IPS DF 4.7 (cell line): ENCODE data around the gene KCNMA1.

ENCODE experiments used
- DNase-seq: peaks from one replicate; pipeline ENCODE4 v3.0.0-alpha.2; 2013; ENCODE audit warnings: low spot score; ENCODE audit errors: extremely low read depth

Gene KCNMA1

DNA sequence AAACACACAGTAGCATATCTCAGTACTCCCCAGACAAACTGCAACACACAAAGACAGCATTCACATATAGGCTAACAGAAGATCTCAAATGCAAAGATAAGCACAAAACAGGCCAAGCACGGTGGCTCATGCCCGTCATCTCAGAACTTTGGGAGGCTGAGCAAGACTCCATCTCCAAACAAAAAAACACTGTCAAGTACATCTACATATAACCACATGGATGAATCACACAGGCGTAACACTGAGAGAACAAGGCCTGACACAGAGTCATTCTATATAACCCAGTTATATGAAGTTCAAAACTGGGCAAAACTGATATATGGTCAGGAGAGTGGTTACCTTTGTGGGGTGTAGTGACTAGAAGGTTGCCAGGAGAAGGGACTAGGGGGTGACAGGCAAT lies 506.4 kb downstream of the KCNMA1 start:
- no peak for DNase-seq

DNA sequence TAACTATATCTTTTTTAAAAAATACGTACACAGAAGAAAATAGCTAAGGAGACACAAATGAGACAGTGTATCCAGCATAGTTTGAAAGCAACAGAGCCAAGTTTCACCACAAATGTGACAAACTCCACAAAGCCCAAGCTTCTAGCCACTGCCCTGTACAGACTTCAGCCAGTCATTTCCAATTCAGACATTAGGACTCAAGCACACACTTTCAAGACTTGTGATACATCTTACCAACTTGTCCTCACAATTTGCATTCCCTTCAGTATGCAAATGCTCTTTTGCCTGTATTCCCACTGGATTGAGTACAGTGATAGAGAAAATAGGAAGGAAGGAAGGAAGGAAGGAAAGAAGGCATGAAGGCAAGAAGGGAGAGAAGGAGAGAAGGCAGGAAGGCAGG lies 510.4 kb downstream of the KCNMA1 start:
- DNase-seq: no peak

DNA sequence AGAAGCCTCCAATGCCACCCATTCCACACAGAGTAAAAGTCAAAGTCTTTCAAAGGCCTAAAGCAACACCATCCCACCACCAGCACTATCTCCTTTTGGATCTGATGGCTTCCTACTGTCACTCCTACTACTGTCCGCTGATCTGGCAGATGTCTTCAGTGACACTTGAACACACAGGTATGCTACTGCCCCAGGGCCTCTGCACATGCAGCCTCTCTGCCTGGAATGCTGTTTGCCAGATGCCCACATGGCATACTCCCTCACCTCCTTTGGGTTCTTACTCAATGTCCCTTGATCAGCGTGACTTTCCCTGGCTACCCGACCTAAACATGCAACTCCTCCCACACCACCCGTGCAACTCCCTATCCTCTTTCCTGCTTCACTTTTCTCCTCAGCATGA lies 512.4 kb downstream of the KCNMA1 start:
- DNase-seq: no peak

DNA sequence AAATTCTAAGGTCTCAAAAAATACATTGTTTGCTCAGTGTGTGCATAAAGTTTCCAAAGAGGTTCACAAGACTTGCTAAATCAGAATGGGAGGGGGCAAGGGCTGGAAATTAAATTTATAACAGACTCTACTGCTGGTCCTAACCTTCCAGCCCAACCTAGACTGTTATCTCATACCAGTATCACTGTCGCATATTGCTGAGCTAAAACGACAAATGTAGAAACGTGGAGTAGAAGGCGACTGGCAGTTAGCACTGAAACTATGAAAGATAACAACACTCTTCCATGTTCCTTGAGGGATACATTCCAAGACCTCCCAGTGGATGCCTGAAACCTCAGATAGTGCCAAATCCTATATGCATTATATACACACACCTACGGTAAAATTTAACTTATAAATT lies 514.3 kb downstream of the KCNMA1 start:
- DNase-seq: no peak

DNA sequence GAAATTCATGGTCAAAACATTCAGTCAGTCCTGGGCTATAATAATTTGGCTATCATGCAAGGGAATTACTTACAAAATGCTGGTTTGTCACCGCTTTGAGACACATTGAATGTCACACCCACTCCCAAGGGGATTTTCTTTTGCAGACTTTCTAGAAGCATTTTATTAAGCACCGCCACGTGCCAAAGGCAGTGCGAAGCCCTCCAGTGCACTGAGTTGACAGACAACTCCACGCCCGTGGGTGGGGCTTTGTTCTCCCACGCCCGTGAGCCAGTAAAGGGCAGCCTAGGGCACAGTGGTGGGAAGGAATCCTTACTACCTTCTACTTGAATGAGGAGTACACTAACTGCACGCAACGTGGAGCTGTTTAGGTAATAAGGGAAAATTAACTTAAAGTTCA lies 515.8 kb downstream of the KCNMA1 start:
- DNase-seq: no peak

DNA sequence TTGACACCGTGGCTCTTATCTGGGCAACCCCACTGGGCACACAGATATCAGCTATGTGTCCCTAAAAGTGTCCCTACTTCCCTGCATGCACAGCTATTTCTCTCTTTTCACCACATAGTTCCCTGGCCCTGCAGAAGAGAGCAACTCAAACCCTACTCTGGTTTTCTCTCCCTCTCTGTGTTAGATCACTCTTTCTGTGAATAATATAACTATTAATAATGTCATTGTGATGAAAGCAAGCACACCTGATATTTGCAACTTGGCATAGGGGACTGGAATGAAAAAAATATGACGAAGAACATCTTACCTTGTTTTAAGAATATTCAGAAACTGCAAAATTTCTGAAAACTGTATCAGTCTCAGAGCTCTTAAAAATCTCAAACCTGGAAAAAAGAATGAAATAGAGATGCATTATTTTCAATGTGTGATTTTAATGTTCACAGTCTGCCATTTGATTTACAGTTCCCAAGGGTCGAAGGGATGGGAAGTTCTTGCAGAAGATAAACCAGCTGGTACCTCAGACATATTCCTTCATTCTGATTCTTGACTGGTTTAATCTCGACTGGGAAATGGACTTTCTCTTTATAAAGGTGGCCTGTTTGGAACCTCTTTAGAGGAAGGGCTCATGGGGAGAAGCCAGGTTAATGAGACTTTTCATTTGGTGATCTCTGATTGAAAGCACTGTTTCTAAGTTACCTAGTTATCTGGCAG lies 516.8 kb downstream of the KCNMA1 start:
- no peak for DNase-seq

DNA sequence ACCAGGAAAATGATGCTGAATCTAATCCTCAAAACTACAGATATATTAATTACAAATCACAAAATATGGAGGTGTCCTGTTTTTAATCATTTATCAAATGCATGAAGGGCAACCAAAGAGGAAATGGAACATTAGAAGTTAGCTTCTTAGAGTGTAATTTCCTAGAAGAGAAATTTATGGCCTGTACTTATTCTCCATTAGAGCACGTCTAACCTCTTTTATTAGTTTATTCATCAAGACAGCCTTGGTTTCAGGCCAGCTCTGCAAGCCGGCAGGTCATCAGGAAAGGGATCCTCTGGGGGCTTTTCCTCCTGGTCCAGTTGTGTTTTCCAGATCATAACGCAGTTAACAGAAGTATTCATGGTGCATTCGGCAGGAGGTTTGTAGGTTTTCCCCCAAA lies 517.6 kb downstream of the KCNMA1 start:
- DNase-seq: no peak

DNA sequence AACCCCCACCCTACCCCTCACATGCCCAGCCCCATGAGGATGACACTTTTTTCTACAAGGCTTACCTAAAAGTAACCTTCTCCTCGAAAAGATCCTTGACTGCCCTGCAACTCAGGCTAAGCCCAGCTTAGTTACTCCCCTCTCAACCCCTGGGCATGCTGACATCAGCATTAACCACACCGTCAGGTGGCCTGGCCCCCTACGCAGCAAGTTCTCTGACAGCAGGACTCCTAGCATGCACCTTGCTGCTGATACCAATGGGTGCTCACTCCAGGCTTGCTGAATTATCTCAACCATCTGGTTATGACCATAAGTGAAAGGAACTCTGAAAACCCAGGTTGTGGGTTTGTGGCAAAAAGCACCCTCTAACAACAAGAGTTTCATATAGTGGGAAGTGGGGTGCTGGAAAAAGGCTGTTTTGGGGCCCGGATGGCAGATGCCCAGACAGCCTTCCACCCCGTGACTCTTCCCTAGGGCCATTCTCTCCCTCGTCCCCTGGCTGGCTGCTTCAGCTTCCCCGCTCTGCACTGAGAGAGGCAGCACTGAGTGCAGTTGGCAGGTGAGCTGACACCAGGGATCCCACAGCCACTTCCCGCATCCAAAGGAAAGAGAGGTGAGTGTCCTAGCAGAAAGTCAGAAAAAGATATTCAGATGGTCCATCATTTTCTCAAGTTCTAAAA lies 518.9 kb downstream of the KCNMA1 start:
- DNase-seq: no peak

DNA sequence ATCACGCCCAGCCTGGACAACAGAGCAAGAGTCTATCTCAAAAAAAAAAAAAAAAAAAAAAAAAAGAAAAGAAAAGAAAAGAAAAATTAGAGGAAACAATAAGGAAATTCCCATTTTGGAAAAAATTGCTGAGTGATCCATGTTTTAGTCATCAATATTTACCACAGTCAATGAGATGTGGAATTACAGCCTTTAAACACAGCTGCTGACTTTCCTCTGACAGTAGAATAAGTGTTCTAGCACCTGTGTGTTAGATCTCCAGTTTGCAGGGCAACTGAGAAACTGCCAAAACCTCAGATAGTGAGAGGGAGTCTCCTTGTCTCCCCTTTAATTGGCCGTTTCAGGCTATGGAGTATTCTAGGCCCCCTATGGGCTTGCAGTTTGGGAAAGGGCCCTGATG lies 520.1 kb downstream of the KCNMA1 start:
- DNase-seq: no peak

DNA sequence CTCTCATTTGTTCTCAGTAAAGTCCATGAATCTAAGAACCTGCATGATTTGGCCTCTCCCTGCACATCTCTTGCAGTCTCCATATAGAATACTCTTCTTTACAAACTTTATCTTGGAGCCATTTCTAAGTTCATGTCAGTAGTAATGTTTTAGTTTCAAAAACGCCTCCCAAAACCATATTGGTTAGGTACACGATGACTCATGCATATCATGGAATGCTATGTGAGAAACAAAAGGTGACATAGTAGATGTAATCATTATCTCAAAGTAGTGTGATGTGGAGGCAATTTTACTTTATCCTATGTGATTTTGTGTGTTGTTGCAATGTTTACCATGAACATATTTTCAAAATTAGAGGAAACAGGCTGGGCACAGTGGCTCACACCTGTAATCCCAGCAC lies 520.7 kb downstream of the KCNMA1 start:
- DNase-seq: no peak

DNA sequence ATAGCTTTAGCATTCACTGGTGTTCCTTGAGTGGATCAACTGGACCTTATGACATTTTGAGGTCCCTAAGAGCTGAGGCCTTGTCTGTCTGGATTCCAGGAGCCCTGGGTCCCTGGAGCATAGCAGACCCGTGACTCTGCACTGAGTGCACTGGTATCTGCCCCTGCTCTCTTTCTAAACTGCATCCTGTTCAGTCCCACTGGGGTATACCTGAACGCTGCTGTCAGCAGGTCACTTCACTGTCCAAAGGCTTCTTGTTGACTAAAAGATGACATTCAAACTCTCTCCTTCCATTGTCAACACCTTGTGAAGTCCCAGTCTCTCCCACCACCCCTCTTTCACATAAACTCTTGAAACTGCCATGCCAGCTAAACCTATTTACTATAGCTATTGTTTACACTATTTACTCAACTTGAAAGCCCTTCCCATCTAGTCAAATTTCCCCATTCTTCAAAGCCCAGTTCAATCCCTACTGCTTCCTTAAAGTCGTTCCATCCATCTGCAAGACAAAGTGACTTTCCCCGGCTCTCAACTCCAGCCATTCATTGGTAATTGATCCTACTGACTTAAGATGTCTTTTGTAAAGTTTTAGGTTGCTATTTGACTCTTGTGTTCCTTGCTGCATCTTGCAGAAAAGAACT lies 523.3 kb downstream of the KCNMA1 start:
- peak; percentile 87 for DNase-seq

DNA sequence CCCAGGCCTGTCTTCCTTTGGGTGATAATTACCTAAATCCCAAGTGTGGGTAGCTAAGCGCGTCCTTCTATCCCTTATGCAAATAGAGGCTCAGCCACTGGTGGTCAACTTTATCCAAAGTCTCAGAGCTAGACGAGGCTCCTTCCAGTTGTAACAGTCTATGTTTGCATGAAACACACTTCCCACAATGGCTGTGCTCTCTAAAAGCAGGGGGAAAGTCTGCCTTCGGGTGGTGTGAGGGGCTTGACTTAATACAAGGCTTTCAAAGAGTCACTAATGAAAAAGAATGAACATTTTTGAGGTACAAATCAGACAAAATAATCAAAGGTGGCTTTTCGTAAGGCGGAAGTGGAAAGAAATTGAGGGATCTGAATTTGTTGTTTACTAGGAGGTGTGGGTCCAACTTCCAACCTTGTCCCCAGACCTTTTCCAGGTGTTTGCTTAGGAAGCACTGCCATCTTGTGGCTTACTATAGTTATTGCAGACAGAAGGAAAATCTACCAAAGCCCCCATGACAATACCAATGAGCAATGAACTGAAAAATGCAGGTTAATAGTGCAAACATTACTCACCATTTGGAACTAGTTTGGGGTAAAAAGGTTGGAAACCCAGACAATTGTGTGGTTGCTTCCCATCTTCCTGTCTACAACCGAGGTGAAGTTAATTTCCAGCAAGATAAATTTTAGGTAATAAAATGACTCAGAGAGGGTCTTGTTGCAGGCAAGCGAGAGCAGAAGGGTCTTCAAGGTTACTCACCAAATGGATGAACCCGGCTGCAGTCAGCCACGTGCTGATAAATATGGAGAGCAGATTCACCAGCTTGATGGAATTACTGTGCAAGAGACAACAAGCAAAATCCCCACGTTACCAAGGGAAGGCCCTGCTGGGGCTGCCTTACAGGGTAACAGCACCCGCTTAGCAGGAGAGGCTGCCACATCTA lies 525.7 kb downstream of the KCNMA1 start:
- DNase-seq: no peak

DNA sequence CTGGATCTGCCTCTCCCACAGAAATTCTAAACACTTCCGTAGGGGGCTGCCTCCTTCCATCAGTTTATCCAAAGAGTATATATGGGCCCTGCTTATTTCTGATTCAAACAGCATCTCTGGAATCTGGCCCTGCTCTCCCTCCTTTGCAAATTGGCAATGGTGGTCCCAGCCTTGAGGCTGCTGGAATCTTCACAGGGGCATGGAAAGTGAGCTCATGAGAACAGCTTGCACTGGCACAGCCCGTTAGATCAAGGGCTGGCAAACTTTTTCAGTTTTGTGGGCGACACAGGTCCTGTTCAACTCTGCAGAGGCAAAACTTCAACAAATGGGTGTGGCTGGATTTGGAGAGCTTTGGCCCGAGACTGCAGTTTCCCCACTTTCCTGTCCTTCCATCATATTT lies 526.9 kb downstream of the KCNMA1 start:
- no peak for DNase-seq

DNA sequence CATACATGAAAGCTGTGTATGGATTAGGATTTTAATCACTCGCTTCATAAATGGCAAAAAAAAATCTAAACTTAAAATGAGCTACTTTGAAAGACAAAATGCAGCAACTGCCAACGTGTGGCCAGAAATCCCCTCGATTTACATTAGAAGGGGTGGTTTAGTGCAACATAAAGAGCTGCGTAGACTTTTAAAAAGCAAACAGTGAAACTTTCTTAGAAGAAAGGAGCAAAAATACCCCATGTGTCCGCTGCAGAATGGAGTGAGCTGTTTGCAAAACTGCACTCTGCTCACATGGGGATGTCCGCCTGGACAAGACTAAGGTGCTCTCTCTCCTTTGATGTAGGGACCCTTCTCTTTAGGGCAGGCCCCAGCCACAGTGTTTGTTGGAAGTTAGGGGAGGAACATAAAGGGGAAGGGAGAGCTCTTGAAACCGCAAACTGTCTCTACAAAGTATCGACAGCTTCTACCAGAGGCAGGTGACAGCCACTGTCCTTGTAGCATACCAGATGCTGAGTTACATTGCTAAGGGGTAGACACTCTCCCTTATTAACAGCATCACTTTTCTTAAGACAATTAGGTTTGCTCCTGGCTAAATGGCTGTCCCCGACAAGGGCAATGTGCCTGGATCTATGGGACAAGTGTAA lies 528.1 kb downstream of the KCNMA1 start:
- DNase-seq: no peak

DNA sequence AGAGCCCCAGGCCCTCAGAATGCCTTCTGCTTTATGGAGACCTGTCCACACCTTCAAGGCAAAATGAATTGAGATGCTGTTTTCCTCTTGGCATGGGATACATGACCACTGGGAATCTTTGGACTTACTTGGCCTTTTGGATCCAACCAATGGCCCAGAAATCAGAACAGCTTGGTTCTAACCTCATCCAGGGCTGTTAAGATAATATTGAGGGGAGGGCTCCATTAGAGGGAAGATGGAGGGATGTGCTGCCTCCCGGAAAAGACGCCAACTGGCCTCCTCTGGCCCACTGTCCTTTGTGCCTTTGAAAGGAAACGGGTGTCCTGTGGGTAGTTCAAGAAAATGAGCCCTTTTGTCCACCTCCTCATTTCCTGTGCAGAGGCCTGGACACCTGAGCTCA lies 530.9 kb downstream of the KCNMA1 start:
- no peak for DNase-seq

DNA sequence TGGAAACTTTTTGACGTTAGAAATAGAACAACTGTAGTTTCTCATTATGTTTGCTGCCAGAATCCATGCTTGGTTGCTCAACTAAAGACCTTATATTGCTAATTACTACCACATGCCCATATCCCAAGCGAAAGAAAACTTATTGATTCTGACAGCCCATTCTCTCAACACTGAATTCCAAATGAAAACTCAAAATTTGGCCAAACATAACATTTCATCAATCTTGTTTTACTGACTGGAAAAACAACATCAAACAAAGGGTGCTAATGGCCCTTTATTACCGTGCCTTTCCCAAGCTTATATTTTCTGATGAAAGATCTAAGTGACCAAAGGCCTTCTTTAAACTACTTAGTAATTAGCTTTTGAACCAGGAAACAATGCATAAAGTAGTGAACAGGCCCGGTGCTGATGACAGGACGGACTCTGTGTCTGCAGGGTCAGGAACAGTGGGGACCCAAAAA lies 531.8 kb downstream of the KCNMA1 start:
- DNase-seq: no peak

DNA sequence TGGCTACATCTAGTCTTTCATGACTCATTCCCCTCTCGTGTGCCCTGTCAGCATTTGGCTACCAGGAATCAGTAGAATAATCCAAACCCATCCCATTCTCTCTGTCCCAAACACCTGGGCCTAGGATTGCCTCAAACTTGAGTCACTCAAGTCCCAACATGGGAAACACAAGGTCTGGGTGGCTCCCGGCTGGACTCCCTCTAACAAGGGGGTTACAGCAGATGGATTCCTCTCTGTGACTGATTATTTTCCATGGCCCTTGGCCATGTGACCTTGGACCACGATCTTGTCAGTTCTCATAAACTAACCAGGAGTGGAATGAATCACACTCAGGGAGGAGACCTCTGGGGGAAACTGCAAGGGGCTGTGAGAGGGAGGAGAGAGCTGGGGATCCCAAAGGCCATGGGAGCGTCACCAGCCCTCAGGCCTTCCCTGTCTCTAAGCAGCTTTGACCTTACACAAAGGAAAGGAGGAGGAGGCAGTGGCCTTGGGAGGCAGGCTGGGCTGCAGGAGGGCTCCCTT lies 533.1 kb downstream of the KCNMA1 start:
- DNase-seq: no peak

DNA sequence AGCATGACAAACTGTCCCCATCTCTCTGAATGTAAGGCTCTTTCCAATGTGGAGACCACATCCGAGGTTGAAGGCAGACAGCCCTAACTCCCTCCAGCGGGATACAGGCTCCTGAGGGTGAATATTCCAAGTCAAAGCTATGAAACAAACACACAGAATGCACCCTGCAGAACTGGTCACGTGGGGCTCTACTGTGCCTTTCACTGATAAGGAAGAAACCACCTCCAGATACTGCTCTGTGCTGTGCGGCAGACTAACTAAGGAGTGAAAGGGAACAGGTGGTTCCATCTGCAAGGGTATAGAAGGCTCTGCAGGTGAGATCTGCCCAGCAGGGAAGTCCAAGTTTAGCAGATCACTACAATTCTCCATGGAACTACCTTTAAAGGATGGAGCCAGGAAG lies 534.4 kb downstream of the KCNMA1 start:
- no peak for DNase-seq

DNA sequence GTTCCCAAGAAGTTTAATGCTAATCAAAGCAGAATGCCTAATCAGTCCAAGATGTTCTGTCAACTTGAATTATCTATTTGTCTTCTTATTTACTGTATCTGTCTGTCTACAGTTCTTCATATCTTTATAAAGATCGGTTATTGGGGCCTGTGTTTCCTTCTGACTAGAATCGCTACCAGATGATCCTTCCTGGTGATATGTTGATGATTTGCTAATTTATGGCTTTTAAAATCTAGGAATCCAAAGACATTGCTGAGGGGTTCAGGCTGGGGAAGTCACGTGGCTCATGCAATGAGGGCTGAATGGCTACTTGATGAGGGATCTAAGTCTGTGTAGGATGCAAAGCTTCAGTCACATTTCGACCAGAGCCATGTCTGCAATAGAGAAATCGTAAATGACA lies 536.3 kb downstream of the KCNMA1 start:
- no peak for DNase-seq

DNA sequence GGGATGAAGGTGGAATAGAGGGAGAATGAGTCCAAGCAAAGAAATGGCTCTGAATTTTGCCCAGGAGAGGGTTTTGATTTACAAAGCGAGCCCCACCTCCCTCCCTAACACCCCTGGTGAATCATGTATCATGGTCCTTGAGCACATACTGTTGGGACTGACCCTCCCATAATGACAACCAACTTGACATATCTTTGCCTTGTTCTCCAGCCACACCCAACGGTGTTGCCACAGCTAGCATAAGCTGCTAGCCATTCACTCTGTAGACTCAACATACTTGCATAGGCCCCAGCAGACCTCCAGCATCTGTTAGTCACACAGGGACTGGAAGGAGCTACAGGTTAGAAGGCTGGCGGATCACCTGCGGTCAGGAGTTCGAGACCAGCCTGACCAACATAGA lies 538.5 kb downstream of the KCNMA1 start:
- no peak for DNase-seq

DNA sequence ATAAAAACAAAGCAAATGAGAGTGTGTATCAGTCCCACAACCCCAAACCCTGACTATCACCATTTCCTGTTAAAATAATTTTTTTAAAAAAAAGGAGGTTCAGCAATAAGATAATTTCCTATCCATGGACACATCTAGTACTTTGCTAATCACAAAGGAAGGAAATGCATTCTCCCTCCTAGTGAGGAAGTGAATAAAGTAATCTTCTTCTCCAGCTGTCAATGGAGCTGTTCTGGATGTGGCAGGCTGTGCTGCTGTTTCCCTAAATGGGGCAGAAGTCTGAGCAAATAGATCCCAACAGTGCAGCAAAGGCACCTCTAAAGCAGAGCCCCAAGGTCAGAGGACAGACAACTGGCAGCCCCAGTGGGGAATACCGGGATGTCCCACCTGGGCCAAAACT lies 540.0 kb downstream of the KCNMA1 start:
- DNase-seq: no peak
